ENCODE data around the gene ZDHHC17.

The ZDHHC17 gene

GRCh38 chr12:76878099-76878898 is 114.4 kb downstream of the ZDHHC17 start:
- peak; percentile 23 for DNase-seq (ENCODE audit: low spot score)

DNA sequence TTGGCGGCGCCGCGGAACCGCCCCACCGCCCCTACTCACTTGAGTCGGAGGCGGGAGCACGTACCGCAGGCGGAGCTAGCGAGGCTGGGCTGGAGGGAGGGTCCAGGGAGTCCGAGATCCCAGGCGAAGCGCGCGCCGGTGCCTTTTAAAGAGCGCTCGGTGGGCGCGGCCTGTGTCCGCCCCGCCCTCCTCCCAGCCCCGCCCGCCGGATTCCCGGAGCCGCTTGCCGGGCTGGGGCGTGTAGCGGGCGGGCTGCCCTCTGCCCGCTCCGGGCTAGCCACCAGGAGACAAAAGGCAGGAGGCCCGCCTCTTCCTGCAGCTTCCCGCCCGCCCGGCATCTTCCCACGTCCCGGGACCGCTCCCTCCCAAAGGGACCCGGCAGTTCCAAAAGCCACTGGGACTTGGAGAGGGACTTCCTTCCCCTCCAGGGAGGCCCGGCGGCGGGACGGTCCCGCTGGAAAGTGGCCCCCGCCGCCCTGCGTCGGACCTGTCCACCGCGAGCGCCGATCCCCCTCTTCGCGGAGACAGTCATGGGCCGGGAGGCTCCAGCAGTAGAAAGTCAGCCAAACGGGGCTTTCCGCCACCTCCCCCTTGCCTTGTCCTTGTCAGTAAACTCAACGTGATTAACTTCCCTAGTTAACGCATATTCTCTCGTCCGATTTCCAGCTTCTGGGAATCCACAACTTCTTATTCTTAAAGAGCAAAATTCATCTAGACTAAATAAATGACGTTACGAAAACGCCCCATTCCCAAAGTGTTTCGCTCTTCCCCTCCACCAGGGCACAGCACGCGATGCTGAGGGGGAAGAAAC is 115.2 kb downstream of the ZDHHC17 start, which contains the start of gene CSRP2:
TSS of gene CSRP2 (minus strand) at position 121 of the 811 bp plus-strand sequence. CDS start 12,759 bp downstream, outside the sequence.
- peak; percentile 54 for DNase-seq (ENCODE audit: low spot score)

DNA sequence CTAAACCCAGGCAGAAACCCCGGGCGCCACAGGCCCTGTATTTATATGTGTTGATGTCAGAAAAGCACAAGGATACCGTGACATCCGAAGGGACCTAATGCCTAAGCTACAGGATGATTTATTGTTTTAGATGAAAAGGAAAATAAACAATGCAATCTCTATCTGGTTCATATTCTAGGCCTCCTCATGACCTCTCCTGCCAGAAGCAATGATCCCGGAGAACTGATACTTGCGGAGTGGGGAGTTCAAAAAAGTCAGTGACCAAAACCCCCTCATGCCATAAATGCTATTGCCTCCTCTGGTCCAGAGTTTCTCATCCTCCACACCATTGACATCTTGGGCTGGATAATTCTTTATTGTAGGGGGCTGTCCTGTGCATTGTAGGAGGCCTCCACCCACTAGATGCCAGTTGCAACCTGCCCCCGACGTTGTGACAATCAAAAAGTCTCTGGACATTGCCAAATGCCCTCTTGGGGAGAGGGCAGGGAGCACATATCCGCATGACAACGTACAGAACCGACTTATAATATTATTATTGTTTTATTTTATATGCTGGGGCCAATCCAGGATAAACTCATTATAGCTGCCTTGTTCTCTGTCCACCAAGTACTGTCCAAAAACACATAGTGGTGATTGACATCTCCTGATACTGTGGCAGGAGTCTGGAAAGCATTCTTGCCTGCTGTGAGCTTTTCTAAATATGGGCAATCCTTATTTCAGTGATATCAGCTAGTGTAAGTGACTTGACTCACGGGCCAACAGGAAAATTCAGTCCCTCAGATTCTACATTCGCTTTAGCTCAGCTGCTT is 116.0 kb downstream of the ZDHHC17 start:
- no peak for DNase-seq (ENCODE audit: low spot score)

DNA sequence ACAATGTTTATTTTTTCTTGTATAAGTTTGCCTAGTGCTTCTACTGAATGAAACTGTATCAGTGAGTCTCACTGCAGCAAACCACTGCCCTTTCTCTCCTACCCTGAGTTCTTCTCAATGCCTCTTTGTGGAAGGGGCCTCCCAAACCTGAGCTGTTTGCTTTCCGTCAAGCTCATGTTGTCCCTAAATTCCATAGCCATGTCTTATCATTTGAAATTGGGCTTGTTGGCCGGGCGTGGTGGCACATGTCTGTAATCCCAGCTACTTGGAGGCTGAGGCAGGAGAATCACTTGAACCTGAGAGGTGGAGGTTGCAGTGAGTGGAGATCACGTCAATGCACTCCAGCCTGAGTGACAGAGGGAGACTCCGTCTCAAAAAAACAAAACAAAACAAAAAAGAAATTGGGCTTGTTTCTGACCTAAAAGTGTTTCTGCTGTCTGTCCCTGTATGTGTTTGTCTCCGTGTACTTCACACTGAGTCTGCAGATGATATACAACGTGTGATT is 116.7 kb downstream of the ZDHHC17 start:
- DNase-seq (ENCODE audit: low spot score) = no peak

GRCh38 chr12:76881142-76881541 is 117.2 kb downstream of the ZDHHC17 start:
- DNase-seq (ENCODE audit: low spot score) = no peak

- no peak for DNase-seq (ENCODE audit: low spot score)
Observed at GRCh38 chr12:76882367-76882766, 118.5 kb downstream of the ZDHHC17 start.

DNA sequence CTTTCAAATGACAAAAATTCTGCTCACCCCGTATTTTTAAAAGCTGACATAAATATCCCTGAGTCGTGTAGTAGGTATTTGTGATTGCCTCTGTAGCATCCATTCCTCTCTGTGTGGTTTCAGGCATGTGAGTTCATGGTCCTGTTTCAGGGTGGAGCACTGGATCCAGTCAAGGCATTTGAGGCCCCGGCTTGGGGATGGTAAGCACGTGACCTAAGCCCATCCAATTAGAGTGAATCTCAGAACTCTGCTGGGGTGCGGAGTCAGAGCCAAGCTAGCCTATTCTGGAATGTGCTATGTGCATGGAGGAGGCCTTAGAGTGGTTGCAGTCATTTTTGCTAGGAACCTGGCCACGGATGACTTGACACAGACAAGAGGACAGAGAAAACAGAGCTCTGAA is 119.2 kb downstream of the ZDHHC17 start:
- DNase-seq (ENCODE audit: low spot score) = no peak

DNA sequence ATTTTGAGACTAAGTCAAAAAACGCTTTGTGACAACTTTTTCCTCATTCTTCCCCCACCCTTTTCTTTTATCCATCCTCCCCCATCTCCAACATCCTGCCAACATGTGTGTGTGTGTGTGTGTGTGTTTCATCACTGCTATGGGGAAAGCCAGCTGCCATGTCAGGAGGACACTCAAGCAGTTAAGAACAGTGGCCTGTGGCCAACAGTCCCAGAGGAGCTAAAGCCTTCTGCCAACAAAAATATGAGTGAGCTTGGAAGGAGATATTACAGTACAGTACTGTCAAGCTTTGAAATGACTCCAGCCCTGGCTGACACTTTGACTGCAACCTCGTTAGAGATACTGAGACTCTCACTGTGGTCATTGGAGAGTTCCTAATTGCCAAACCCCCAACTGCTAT is 119.9 kb downstream of the ZDHHC17 start:
- no peak for DNase-seq (ENCODE audit: low spot score)

DNA sequence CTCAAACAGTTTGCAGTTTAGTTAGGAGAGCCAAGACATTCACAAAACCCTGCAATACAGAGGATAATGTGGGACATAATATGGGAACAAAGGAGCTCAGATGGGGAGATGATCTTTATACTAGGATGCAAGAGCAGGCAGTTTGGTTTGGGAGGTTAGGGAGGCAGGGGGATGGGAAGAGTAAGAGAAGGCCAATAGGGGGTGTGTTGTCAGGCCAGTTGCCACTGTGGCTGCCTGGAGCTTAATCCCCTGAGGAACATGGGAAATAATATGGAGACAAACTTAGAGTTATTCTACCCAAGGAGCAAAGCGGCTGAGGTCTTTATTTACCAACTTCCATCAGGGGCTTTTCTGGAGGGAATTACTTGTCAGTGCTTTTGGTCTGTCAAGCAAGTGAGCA is 124.9 kb downstream of the ZDHHC17 start:
- DNase-seq (ENCODE audit: low spot score) = no peak

DNA sequence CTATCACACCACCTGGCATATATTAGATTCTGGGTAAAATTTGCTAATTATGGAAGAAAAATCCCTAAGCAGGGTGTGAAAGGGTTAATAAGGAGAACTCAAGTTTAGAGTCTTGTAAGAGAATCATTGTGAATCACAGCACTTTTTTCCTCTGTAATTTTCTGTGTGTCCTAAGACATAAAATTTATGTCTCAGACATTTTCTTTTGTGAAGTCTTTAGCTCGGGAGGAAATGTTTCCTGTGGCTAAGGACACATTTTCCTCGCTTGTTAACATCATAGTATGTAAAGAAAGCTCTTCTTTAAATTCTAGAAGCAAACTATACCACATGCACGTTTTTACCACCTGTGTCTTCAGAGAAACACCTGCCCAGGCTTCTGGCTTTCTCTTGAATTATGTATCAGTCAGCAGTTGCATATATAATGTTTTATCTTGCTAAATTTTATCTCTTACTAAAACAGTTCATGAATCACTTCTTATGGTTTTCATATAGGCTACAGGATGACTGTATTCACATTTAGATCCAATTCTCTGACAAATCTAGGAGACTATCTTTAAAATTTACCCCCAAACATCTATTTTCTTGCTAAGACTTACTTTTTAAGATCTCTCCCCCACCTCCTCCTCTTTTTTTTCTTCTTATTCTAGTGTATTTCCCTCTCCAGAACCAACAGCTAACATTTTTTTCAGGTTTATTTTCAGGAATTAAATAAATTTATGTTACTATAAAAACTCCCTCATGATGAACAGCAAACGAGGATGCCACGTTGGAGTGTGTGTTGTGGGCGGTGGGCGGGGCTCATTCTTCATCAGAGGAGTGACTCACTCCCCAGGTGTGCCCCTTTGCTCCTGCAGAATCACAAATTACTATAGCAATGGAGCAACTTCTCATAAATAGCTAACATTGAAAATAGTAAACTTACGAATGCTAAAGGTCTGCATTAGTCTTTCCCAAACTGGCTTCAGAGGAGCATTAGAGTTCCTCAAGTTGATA is 126.5 kb downstream of the ZDHHC17 start:
- DNase-seq (ENCODE audit: low spot score) = no peak

DNA sequence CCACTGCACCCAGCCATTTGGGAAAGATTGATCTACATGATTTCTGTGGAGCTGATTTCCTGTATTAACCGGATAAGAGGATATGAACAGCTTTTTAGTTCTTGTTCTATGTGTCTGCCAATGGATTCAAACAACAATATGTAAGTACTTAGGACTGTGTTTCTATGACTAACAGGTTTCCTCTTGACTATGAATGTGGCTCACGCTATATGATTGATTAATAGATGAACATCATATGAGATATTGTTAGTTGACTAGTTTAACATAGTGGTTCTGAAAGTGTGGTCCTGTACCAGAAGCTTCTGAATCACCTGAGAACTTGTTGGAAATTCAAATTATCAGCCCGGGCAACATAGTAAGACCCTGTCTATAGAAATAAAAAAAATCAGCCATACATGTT is 127.7 kb downstream of the ZDHHC17 start:
- DNase-seq (ENCODE audit: low spot score) = no peak

- no peak for DNase-seq (ENCODE audit: low spot score)
Observed at GRCh38 chr12:76895796-76896195, 131.9 kb downstream of the ZDHHC17 start.

DNA sequence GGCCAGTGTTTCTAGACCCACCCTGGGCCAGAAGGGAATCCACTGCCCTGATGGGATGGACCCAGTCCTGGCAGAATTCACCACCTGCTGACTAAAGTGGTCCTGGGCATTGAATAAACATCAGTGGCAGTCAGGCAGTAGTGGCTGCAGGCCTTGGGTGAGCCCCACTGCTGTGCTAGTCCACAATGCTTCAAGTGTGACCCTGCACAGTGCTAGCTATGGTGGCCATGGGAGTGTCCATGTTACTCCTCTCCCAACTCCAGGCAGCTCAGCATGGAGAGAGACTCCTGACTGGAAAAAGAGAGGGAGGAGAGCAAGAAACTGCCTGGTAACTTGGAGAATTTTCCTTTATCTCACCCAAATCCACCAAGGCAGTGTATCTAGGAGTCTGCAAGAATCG is 132.4 kb downstream of the ZDHHC17 start:
- DNase-seq (ENCODE audit: low spot score) = no peak

- DNase-seq (ENCODE audit: low spot score) = no peak
Observed at GRCh38 chr12:76898442-76898841, 134.5 kb downstream of the ZDHHC17 start.

DNA sequence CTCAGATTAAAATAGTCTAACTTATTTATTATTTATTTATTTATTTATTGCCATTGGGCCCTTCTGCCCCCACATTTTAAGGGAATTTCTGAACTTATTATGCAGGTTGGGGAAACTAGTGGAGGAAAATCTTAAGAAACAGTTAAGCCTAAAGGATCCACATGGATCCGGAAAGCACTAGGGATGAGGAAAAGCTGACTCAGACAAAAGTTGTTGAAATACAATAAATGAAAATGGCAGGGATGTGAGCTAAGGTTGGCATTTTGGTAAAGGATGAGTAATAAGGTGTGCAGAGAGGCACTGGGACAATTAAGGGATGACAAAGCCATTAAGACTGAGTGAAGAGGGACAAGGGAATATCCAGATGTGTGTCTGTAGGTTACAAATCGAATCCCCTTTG is 135.6 kb downstream of the ZDHHC17 start:
- no peak for DNase-seq (ENCODE audit: low spot score)

DNA sequence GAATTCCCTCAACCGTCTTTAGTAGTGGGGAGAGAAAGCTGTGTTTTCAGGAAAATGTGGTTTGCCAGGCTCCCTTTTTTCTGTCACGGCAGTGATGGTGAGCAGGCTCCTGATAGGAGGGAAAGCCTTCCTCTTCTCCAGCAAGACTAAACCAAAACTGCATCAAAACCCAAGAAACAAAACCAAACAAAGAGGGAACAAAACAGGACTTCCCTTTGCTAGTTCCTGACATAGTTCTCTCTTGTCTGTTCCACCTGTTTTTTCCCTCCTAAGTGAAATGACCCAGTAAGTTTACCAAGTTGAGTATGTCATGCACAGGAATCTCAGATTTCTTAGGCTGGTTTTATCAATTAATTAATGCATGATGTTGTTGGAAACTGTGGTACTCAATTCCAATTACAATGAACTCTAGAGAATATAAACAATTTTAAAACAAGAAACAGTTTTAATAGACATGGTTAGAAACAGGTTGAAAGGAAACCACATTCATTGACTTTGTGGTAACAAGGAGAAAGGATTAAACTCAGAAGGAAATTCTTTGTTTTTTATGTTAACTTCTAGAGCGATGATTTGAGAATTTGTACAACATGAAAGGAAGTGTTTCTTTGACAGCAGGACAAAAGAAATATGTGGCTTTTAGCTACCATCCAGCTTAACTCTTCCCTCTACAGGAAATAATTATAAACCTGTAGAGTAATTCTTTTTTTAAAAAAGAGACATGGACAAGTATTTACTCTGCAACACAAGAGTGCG is 137.9 kb downstream of the ZDHHC17 start:
- no peak for DNase-seq (ENCODE audit: low spot score)
